PC-9 (cell line): ENCODE data around the gene SUPT5H. TPM values are rescaled to one million over a fixed set of nuclear protein-coding genes. Genes with fewer than 3 reads are reported as not detected.

ENCODE experiments used
- BruUV-seq: library from RNA; stranded (reverse); fragments of 400-500 nt; replicated peaks from 2 replicates; lab custom pipeline; 2021; lab: Mats Ljungman, UMichigan
- CTCF ChIA-PET: fragments of 300-600 bp; sonication (Branson Sonifier 250); formaldehyde crosslinking; loops from one replicate; lab custom pipeline; 2022; ENCODE audit warnings: antibody characterized with exemption; lab: Charles Lee
- POLR2A ChIA-PET: fragments of 300-600 bp; sonication (Branson Sonifier 250); formaldehyde crosslinking; loops from one replicate; lab custom pipeline; 2022; ENCODE audit warnings: antibody characterized with exemption; ENCODE audit not compliant: unreplicated experiment; lab: Charles Lee
- DNase-seq, 2 experiments: peaks; one replicate each; pipeline versions ENCODE4 v3.0.0 to v3.0.0-alpha.2; 2015 to 2022; ENCODE audit warnings: mixed read lengths in 1 of 2
- H2AFZ ChIP-seq: fragments of 200-600 bp; sonication (generic); 2 replicates; pipeline ENCODE4 v1.8.1; 2017; ENCODE audit warnings: antibody characterized with exemption
- H3F3A ChIP-seq: fragments of 200-600 bp; sonication (generic); 2 replicates; pipeline ENCODE4 v1.8.1; 2017; ENCODE audit warnings: antibody characterized with exemption, mild to moderate bottlenecking, low read depth; ENCODE audit not compliant: insufficient read depth
- H3K27ac ChIP-seq: fragments of 200-600 bp; sonication (generic); 2 replicates; pipeline ENCODE4 v1.6.1; 2016; ENCODE audit warnings: mixed run types
- H3K27me3 ChIP-seq: fragments of 200-600 bp; sonication (generic); 2 replicates; pipeline ENCODE4 v1.6.1; 2016; ENCODE audit warnings: low read depth, mixed run types; ENCODE audit not compliant: insufficient read depth
- H3K36me3 ChIP-seq: fragments of 200-600 bp; sonication (generic); 2 replicates; pipeline ENCODE4 v1.6.1; 2016; ENCODE audit warnings: low read depth, mixed run types
- H3K4me1 ChIP-seq: fragments of 200-600 bp; sonication (generic); replicated peaks from 2 replicates; pipeline ENCODE4 v1.6.1; 2016; ENCODE audit warnings: mixed run types; ENCODE audit not compliant: insufficient read depth
- H3K4me2 ChIP-seq: fragments of 200-600 bp; sonication (generic); 2 replicates; pipeline ENCODE4 v1.6.1; 2017; ENCODE audit warnings: mixed run types
- H3K4me3 ChIP-seq: fragments of 200-600 bp; sonication (generic); 2 replicates; pipeline ENCODE4 v1.6.1; 2016; ENCODE audit warnings: mixed run types
- H3K79me2 ChIP-seq: fragments of 200-600 bp; sonication (generic); 2 replicates; pipeline ENCODE4 v1.6.1; 2017; ENCODE audit warnings: low read depth, mixed run types
- H3K9me2 ChIP-seq: fragments of 200-600 bp; sonication (generic); 2 replicates; pipeline ENCODE4 v1.8.1; 2017; ENCODE audit warnings: mild to moderate bottlenecking; ENCODE audit not compliant: insufficient read depth
- H3K9me3 ChIP-seq: fragments of 200-600 bp; sonication (generic); 2 replicates; pipeline ENCODE4 v1.8.1; 2016; ENCODE audit warnings: low read depth; ENCODE audit not compliant: insufficient read depth
- H4K20me1 ChIP-seq: fragments of 200-600 bp; sonication (generic); 2 replicates; pipeline ENCODE4 v1.8.1; 2017; ENCODE audit not compliant: insufficient read depth
- EZH2 ChIP-seq: fragments of 200-600 bp; sonication (generic); IDR thresholded peaks from 2 replicates; pipeline ENCODE4 v1.8.0; 2017; ENCODE audit warnings: antibody characterized with exemption, low read depth
- intact Hi-C: fragments of 100-400 bp; cut with micrococcal nuclease; formaldehyde crosslinking; loops from one replicate; pipeline ENCODE4 v1.10.0; 2022; ENCODE audit not compliant: unreplicated experiment
- total RNA-seq: library from RNA; stranded (reverse); gene quantifications from 2 replicates; pipeline ENCODE4 v1.2.3, GENCODE V29; 2021
- TF ChIP-seq, protein P1 (sequence below): fragments of 200-600 bp; sonication (generic); conservative IDR thresholded peaks from 2 replicates; pipeline ENCODE4 v1.6.1; 2017; ENCODE audit warnings: mixed run types, antibody characterized with exemption, mild to moderate bottlenecking, moderate library complexity

SUPT5H gene
- total RNA-seq, 1 experiment from 2014 or later = 118 TPM

DNA sequence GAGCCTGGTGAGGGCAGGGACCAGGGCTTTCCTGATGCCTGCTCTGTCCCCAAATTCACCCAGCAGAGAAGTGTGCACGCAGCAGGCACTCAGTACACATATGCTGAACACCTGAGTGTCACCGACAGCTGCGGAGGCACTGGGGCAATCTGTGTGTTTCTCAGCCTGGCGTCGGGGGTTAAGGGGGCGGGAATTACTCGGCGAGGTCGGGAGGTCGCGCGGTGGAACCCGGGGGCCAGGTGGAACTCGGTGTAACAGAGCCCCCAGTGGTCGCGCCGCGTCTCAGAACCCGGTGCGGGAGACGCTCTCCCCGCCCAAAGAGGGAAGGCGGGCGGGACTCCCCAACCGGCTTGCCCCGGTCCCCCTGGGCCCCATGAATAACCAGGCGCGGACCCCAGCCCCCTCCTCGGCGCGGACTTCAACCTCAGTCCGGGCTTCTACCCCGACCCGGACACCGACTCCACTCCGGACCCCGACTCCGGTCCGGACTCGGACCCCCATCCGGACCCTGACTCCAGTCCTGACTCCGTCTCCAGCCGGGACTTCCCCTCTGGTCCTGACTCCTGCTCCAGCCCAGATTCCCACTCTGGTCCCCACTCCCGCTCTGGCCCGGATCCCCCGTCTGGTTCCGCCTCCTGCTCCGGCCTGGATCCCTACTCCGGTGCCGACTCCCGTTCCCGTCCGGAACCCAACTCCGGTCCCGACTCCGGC lies 69.6 kb downstream of the SUPT5H start, which contains the start of gene SELENOV:
SELENOV (plus strand) TSS at position 300 of the 711 bp plus-strand sequence; CDS start at position 374, 74 bp downstream.
- peaks cover 3% of the 10 kb centered on the region; the same call in 1 of the 2 replicates for H3K27me3 ChIP-seq
- peaks cover 4% of the 10 kb centered on the region; the same call in 1 of the 2 replicates for H3F3A ChIP-seq
- no peaks in the 10 kb centered on the region for H4K20me1 ChIP-seq
- H3K4me1 ChIP-seq = no peaks in the 10 kb centered on the region
- intact Hi-C loops = no loop called here
- BruUV-seq = no TSS peak
- no peaks in the 10 kb centered on the region for H3K79me2 ChIP-seq
- H3K36me3 ChIP-seq = no peaks in the 10 kb centered on the region
- H3K27ac ChIP-seq = no peak within 1 kb of the TSS
- no peak within 1 kb of the TSS for H3K4me2 ChIP-seq
- no peaks in the 10 kb centered on the region for H3K9me2 ChIP-seq
- no peak for DNase-seq
- TF ChIP-seq EZH2 = no peak
- TF ChIP-seq, protein P1, sequence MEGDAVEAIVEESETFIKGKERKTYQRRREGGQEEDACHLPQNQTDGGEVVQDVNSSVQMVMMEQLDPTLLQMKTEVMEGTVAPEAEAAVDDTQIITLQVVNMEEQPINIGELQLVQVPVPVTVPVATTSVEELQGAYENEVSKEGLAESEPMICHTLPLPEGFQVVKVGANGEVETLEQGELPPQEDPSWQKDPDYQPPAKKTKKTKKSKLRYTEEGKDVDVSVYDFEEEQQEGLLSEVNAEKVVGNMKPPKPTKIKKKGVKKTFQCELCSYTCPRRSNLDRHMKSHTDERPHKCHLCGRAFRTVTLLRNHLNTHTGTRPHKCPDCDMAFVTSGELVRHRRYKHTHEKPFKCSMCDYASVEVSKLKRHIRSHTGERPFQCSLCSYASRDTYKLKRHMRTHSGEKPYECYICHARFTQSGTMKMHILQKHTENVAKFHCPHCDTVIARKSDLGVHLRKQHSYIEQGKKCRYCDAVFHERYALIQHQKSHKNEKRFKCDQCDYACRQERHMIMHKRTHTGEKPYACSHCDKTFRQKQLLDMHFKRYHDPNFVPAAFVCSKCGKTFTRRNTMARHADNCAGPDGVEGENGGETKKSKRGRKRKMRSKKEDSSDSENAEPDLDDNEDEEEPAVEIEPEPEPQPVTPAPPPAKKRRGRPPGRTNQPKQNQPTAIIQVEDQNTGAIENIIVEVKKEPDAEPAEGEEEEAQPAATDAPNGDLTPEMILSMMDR = no peak
- ChIA-PET CTCF (no interaction called here), POLR2A (no interaction called here)
- no peaks in the 10 kb centered on the region for H3K9me3 ChIP-seq
- no peak within 1 kb of the TSS for H2AFZ ChIP-seq
- H3K4me3 ChIP-seq = no peak within 1 kb of the TSS

DNA sequence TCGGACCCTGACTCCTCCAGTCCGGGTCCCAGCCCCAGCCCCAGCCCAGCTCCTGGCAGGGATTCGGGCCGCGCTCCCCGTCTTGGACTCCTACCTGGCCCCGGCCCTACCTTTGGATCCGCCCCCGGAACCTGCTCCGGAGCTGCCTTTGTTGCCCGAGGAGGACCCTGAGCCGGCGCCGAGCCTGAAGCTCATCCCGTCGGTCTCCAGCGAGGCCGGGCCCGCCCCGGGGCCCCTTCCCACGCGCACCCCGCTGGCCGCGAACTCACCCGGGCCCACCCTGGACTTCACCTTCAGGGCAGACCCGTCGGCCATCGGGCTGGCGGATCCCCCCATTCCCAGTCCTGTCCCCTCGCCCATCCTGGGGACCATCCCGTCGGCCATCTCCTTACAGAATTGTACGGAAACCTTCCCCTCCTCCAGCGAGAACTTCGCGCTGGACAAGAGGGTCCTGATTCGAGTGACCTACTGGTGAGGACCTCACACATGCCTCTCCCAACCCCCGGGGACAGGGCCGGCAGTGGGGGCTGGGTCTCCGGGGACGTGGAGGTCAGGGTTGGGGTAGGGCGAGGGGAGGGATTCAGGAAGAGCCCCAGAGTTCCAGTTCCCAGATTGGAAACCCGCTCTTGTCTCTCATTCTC lies 70.3 kb downstream of the SUPT5H start:
- no peak overlapping the region for H3K27ac ChIP-seq

DNA sequence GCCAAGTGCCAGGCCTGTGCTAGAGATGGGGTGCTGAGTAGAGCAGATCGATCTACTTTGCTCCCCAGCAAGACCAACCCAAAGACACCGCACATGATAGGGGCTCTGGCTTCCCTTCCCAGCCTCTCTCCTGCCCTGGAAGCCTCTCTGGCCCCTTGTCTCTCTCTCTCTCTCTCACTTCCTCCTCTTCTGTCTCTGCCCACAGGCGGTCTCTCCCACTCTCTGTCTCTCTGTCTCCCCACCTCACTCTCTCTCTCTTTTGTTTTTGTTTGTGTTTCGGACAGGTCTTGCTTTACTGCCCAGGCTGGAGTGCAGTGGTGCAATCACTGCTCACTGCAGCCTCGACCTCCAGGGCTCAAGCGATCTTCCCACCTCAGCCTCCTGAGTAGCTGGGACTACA lies 70.9 kb downstream of the SUPT5H start:
- Histone ChIP-seq H3K27me3 (peaks cover 3% of the 10 kb centered on the region; the same call in 1 of the 2 replicates), H3F3A (peaks cover 4% of the 10 kb centered on the region; the same call in 1 of the 2 replicates), H4K20me1 (no peaks in the 10 kb centered on the region), H3K4me1 (no peaks in the 10 kb centered on the region), H3K36me3 (no peaks in the 10 kb centered on the region), H3K79me2 (no peaks in the 10 kb centered on the region), H3K9me2 (no peaks in the 10 kb centered on the region), H3K4me3 (no peak overlapping the region), H2AFZ (no peak overlapping the region), H3K4me2 (no peak overlapping the region), H3K9me3 (no peaks in the 10 kb centered on the region), H3K27ac (no peak overlapping the region)
- TF ChIP-seq, protein P1 = no peak
- TF ChIP-seq EZH2 = no peak
- no peak for DNase-seq
- POLR2A ChIA-PET = interaction anchor here (0.6 kb wide), 1 partner anchor 61 kb away, joined by 13 read pairs; no protein-coding TSS in a partner anchor
- CTCF ChIA-PET = no interaction called here
- no TSS peak for BruUV-seq
- intact Hi-C loops = no loop called here

More for the DNA sequence above, 70.3 kb downstream of the SUPT5H start:
- Histone ChIP-seq H3K36me3 (no peaks in the 10 kb centered on the region), H4K20me1 (no peaks in the 10 kb centered on the region), H3K9me3 (no peaks in the 10 kb centered on the region), H3K27me3 (peaks cover 3% of the 10 kb centered on the region; the same call in 1 of the 2 replicates), H3K4me3 (no peak overlapping the region), H3K4me1 (no peaks in the 10 kb centered on the region), H3K79me2 (no peaks in the 10 kb centered on the region), H2AFZ (no peak overlapping the region), H3K9me2 (no peaks in the 10 kb centered on the region), H3F3A (peaks cover 4% of the 10 kb centered on the region; the same call in 1 of the 2 replicates), H3K4me2 (no peak overlapping the region)
- no peak for TF ChIP-seq EZH2
- TF ChIP-seq, protein P1 = no peak
- no TSS peak for BruUV-seq
- intact Hi-C loops = no loop called here
- no peak for DNase-seq
- ChIA-PET CTCF (no interaction called here), POLR2A (interaction anchor here (0.6 kb wide), 1 partner anchor 60 kb away, joined by 13 read pairs; no protein-coding TSS in a partner anchor)
